ENCODE measurements around the gene CCDC185. TPM values are rescaled to one million over a fixed set of nuclear protein-coding genes. Genes with fewer than 3 reads are reported as not detected.

Gene CCDC185
- total and polyA plus RNA-seq, 2 donors (not counting 1 experiment from before 2014, with no cell fraction given) = not detected

GRCh38 chr1:223364685-223365382, 28.4 kb upstream of the CCDC185 start:
- peaks cover 35% of the 10 kb centered on the region for H3K27me3 ChIP-seq (ENCODE audit: control insufficient read depth, insufficient read depth, low read length)
- TF ChIP-seq CTCF (conservative IDR thresholded peaks at IDR 0.05 in 1 of 2, IDR thresholded peaks at IDR 0.05 in 1 of 2; ENCODE audit: low read depth in 1 of 2, low read length in 2 of 2) (no peak), EZH2 (IDR thresholded peaks at IDR 0.05; ENCODE audit: low read length, missing control alignments) (peak; percentile 95)
- no peak overlapping the region for H3K27ac ChIP-seq (ENCODE audit: insufficient read depth, low read length)
- H3K4me3 ChIP-seq (replicated peaks in 1 of 4; ENCODE audit: control extremely low read depth in 1 of 4, insufficient read depth in 1 of 4, low read depth in 3 of 4, low read length in 4 of 4) = no peak overlapping the region
- peak overlapping the region; percentile 35 for H3K4me2 ChIP-seq (ENCODE audit: extremely low read depth, insufficient read depth, low read length)
- no peaks in the 10 kb centered on the region for H3K9me3 ChIP-seq (ENCODE audit: control insufficient read depth, insufficient read depth, low read depth, low read length)
- no peaks in the 10 kb centered on the region for H3K79me2 ChIP-seq (ENCODE audit: control insufficient read depth, insufficient read depth, low read length)
- H2AFZ ChIP-seq (ENCODE audit: low read length) = no peak overlapping the region
- H4K20me1 ChIP-seq (ENCODE audit: control insufficient read depth, extremely low read depth, insufficient read depth, low read length) = no peaks in the 10 kb centered on the region
- H3K9ac ChIP-seq (ENCODE audit: insufficient read depth, low read length) = no peak overlapping the region
- peak in 1 of 2 donors; percentile 11 for DNase-seq (ENCODE audit: low read depth in 2 of 2)
- no peaks in the 10 kb centered on the region for H3K4me1 ChIP-seq (ENCODE audit: control insufficient read depth, extremely low read depth, insufficient read depth, low read length)
- H3K36me3 ChIP-seq (ENCODE audit: control insufficient read depth, insufficient read depth, low read length) = no peaks in the 10 kb centered on the region

- Histone ChIP-seq H3K27ac (ENCODE audit: insufficient read depth, low read length) (no peak overlapping the region), H3K4me2 (ENCODE audit: extremely low read depth, insufficient read depth, low read length) (no peak overlapping the region), H3K9ac (ENCODE audit: insufficient read depth, low read length) (no peak overlapping the region), H3K4me3 (replicated peaks in 1 of 4; ENCODE audit: control extremely low read depth in 1 of 4, insufficient read depth in 1 of 4, low read depth in 3 of 4, low read length in 4 of 4) (no peak overlapping the region), H3K9me3 (ENCODE audit: control insufficient read depth, insufficient read depth, low read depth, low read length) (no peaks in the 10 kb centered on the region), H3K27me3 (ENCODE audit: control insufficient read depth, insufficient read depth, low read length) (no peaks in the 10 kb centered on the region), H4K20me1 (ENCODE audit: control insufficient read depth, extremely low read depth, insufficient read depth, low read length) (no peaks in the 10 kb centered on the region), H3K4me1 (ENCODE audit: control insufficient read depth, extremely low read depth, insufficient read depth, low read length) (no peaks in the 10 kb centered on the region), H3K79me2 (ENCODE audit: control insufficient read depth, insufficient read depth, low read length) (no peaks in the 10 kb centered on the region), H3K36me3 (ENCODE audit: control insufficient read depth, insufficient read depth, low read length) (no peaks in the 10 kb centered on the region), H2AFZ (ENCODE audit: low read length) (no peak overlapping the region)
- no peak for DNase-seq (ENCODE audit: low read depth in 2 of 2)
- no peak for TF ChIP-seq CTCF (conservative IDR thresholded peaks at IDR 0.05 in 1 of 2, IDR thresholded peaks at IDR 0.05 in 1 of 2; ENCODE audit: low read depth in 1 of 2, low read length in 2 of 2)
- no peak for TF ChIP-seq EZH2 (IDR thresholded peaks at IDR 0.05; ENCODE audit: low read length, missing control alignments)
These were observed 19.1 kb upstream of the CCDC185 start for GRCh38 chr1:223374064-223374610.

- no peak overlapping the region for H3K4me2 ChIP-seq (ENCODE audit: extremely low read depth, insufficient read depth, low read length)
- H3K79me2 ChIP-seq (ENCODE audit: control insufficient read depth, insufficient read depth, low read length) = no peaks in the 10 kb centered on the region
- H3K36me3 ChIP-seq (ENCODE audit: control insufficient read depth, insufficient read depth, low read length) = no peaks in the 10 kb centered on the region
- H3K9me3 ChIP-seq (ENCODE audit: control insufficient read depth, insufficient read depth, low read depth, low read length) = no peaks in the 10 kb centered on the region
- no peaks in the 10 kb centered on the region for H3K4me1 ChIP-seq (ENCODE audit: control insufficient read depth, extremely low read depth, insufficient read depth, low read length)
- H3K9ac ChIP-seq (ENCODE audit: insufficient read depth, low read length) = no peak overlapping the region
- TF ChIP-seq CTCF (conservative IDR thresholded peaks at IDR 0.05 in 1 of 2, IDR thresholded peaks at IDR 0.05 in 1 of 2; ENCODE audit: low read depth in 1 of 2, low read length in 2 of 2) = no peak
- no peak for TF ChIP-seq EZH2 (IDR thresholded peaks at IDR 0.05; ENCODE audit: low read length, missing control alignments)
- H2AFZ ChIP-seq (ENCODE audit: low read length) = no peak overlapping the region
- no peaks in the 10 kb centered on the region for H4K20me1 ChIP-seq (ENCODE audit: control insufficient read depth, extremely low read depth, insufficient read depth, low read length)
- no peak overlapping the region for H3K27ac ChIP-seq (ENCODE audit: insufficient read depth, low read length)
- H3K4me3 ChIP-seq (replicated peaks in 1 of 4; ENCODE audit: control extremely low read depth in 1 of 4, insufficient read depth in 1 of 4, low read depth in 3 of 4, low read length in 4 of 4) = no peak overlapping the region
- no peak for DNase-seq (ENCODE audit: low read depth in 2 of 2)
- H3K27me3 ChIP-seq (ENCODE audit: control insufficient read depth, insufficient read depth, low read length) = no peaks in the 10 kb centered on the region
These were observed 14.5 kb upstream of the CCDC185 start for GRCh38 chr1:223378754-223379153.
